Keratinocyte (primary cell): ENCODE data around the gene SLC13A3. TPM values are rescaled to one million over a fixed set of nuclear protein-coding genes. Genes with fewer than 3 reads are reported as not detected.

ENCODE experiments used
- DNase-seq: peaks from one replicate; pipeline ENCODE4 v3.0.0-alpha.2; 2011; ENCODE audit warnings: low read depth, missing footprints, low spot score
- FAIRE-seq: peaks from 2 replicates; lab custom pipeline; 2011; peaks lifted over from hg19 to GRCh38; lab: Jason Lieb, UNC
- H2AFZ ChIP-seq: 2 replicates; pipeline ENCODE4 v1.6.0; 2012; ENCODE audit warnings: low read length, control low read depth, inconsistent platforms; ENCODE audit not compliant: control insufficient read depth
- H3K27ac ChIP-seq: 2 replicates; pipeline ENCODE4 v1.5.1; 2011; ENCODE audit warnings: low read length; ENCODE audit not compliant: control insufficient read depth, insufficient read depth
- H3K27me3 ChIP-seq: 3 replicates; pipeline ENCODE4 v1.6.0; 2011; ENCODE audit warnings: low read length; ENCODE audit not compliant: control insufficient read depth, insufficient read depth; ENCODE audit errors: extremely low read depth
- H3K36me3 ChIP-seq, 2 experiments: 2 replicates in 1 of 2; 3 replicates in 1 of 2; pipeline ENCODE4 v1.5.1; 2011; ENCODE audit warnings: low read length in 2 of 2, mild to moderate bottlenecking in 1 of 2; ENCODE audit not compliant: control insufficient read depth in 2 of 2, insufficient read depth in 2 of 2; ENCODE audit errors: extremely low read depth in 1 of 2
- H3K4me1 ChIP-seq: 3 replicates; pipeline ENCODE4 v1.5.1; 2011; ENCODE audit warnings: low read length; ENCODE audit not compliant: control insufficient read depth, insufficient read depth; ENCODE audit errors: extremely low read depth
- H3K4me2 ChIP-seq: 3 replicates; pipeline ENCODE4 v1.6.0; 2011; ENCODE audit warnings: low read depth, low read length; ENCODE audit not compliant: control insufficient read depth, insufficient read depth; ENCODE audit errors: extremely low read depth
- H3K4me3 ChIP-seq, 3 experiments: fragments of 200-600 bp in 1 of 3; sonication (generic) in 1 of 3; 2 replicates in 2 of 3; 3 replicates in 1 of 3; pipeline ENCODE4 v1.5.1; 2011 to 2016; ENCODE audit warnings: low read length in 3 of 3, mild to moderate bottlenecking in 3 of 3, control low read depth in 2 of 3, inconsistent platforms in 1 of 3, low read depth in 1 of 3, mixed read lengths in 1 of 3, mixed run types in 1 of 3, moderate library complexity in 1 of 3; ENCODE audit not compliant: control insufficient read depth in 2 of 3, insufficient read depth in 2 of 3; ENCODE audit errors: extremely low read depth in 1 of 3
- H3K79me2 ChIP-seq: 2 replicates; pipeline ENCODE4 v1.6.0; 2012; ENCODE audit warnings: low read length; ENCODE audit not compliant: control insufficient read depth, insufficient read depth
- H3K9ac ChIP-seq: 3 replicates; pipeline ENCODE4 v1.6.0; 2011; ENCODE audit warnings: low read length; ENCODE audit not compliant: control insufficient read depth, insufficient read depth; ENCODE audit errors: extremely low read depth
- H3K9me1 ChIP-seq: 3 replicates; pipeline ENCODE4 v1.6.0; 2011; ENCODE audit warnings: low read length; ENCODE audit not compliant: control insufficient read depth, insufficient read depth; ENCODE audit errors: extremely low read depth
- H3K9me3 ChIP-seq: 2 replicates; pipeline ENCODE4 v1.5.1; 2012; ENCODE audit warnings: low read depth, low read length; ENCODE audit not compliant: control insufficient read depth
- H4K20me1 ChIP-seq: 3 replicates; pipeline ENCODE4 v1.6.0; 2011; ENCODE audit warnings: low read length; ENCODE audit not compliant: control insufficient read depth, insufficient read depth; ENCODE audit errors: extremely low read depth
- EZH2 ChIP-seq: IDR thresholded peaks from one replicate; pipeline ENCODE4 v1.6.1; 2012; ENCODE audit warnings: inconsistent platforms, mild to moderate bottlenecking, low read length, moderate library complexity
- dilution Hi-C: fragments of 300-500 bp; cut with MboI; formaldehyde crosslinking; loops from one replicate; pipeline ENCODE4 v1.7.0; 2020; ENCODE audit warnings: low sequenced_read_pairs; ENCODE audit not compliant: extremely low pct_ligation_motif_present
- polyA plus RNA-seq, 5 experiments: library from polyadenylated mRNA; depleted of rRNA in 3 of 5; stranded (reverse) in 3 of 5; stranded (forward) in 1 of 5; unstranded in 1 of 5; fragments of >200 nt; gene quantifications; 1 replicate in 1 of 5; 2 replicates in 3 of 5; 3 replicates in 1 of 5; pipeline versions ENCODE4 v1.2.1 to v1.2.3, GENCODE V29; 2011 to 2012; ENCODE audit warnings: missing spikeins in 2 of 5, low read depth in 1 of 5, low replicate concordance in 1 of 5
- TF ChIP-seq, protein P1 (sequence below), 3 experiments: IDR thresholded peaks in 1 of 3; conservative IDR thresholded peaks in 1 of 3; optimal IDR thresholded peaks in 1 of 3; 2 replicates in 2 of 3; 3 replicates in 1 of 3; pipeline versions ENCODE3 to v1.5.1; 2011; ENCODE audit warnings: low read length in 3 of 3, mild to moderate bottlenecking in 3 of 3, moderate library complexity in 2 of 3, control low read depth in 1 of 3, inconsistent platforms in 1 of 3; ENCODE audit not compliant: insufficient read depth in 2 of 3; ENCODE audit errors: extremely low read depth in 1 of 3

The SLC13A3 gene
- polyA plus RNA-seq, 1 donor (not counting 4 experiments of a cell fraction or from before 2014, with no cell fraction given) = 4.5 TPM

DNA sequence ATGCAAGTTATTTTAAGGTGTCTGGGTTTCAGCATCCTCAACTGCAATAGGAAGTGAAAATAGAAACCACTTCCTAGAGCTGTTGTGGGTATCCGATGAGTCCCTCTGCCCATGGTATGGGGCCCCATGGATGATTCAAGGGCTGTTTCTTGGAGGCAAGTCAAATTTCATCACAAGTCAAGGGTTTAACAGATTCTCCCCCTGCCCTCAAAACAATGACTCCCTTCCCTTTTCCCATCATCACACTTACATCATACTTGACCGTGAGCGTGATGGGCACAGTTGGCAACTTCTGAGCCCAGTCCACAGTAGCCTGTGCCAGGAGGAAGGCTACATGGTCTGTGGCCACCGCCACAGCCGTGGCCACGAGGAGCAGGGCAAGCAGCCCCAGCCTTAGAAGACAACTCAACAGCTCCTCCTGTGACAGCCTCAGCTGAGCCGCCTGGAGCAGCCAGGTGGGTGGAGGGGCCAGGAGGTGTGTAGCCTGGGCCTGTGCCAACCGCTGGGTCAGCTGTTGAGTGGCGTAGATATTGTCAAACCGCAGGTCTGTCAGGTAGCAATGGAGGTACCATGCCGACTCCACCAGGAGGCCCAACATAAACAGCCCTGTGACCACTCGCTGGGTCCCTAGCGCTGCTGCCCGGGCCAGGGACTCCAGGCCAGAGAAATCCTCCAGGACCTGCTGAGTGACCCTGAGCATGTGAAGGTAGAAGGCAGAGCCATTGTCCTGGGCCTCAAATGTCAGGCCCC lies 106.0 kb downstream of the SLC13A3 start:
- Histone ChIP-seq H4K20me1 (no peaks in the 10 kb centered on the region), H3K4me3 (no peak overlapping the region), H2AFZ (no peak overlapping the region), H3K36me3 (no peaks in the 10 kb centered on the region), H3K9ac (no peak overlapping the region), H3K79me2 (no peaks in the 10 kb centered on the region), H3K27ac (no peak overlapping the region), H3K9me3 (no peaks in the 10 kb centered on the region), H3K4me1 (no peaks in the 10 kb centered on the region), H3K4me2 (no peak overlapping the region), H3K9me1 (no peaks in the 10 kb centered on the region), H3K27me3 (peaks cover 7% of the 10 kb centered on the region)
- no peak for FAIRE-seq
- TF ChIP-seq, protein P1, sequence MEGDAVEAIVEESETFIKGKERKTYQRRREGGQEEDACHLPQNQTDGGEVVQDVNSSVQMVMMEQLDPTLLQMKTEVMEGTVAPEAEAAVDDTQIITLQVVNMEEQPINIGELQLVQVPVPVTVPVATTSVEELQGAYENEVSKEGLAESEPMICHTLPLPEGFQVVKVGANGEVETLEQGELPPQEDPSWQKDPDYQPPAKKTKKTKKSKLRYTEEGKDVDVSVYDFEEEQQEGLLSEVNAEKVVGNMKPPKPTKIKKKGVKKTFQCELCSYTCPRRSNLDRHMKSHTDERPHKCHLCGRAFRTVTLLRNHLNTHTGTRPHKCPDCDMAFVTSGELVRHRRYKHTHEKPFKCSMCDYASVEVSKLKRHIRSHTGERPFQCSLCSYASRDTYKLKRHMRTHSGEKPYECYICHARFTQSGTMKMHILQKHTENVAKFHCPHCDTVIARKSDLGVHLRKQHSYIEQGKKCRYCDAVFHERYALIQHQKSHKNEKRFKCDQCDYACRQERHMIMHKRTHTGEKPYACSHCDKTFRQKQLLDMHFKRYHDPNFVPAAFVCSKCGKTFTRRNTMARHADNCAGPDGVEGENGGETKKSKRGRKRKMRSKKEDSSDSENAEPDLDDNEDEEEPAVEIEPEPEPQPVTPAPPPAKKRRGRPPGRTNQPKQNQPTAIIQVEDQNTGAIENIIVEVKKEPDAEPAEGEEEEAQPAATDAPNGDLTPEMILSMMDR (optimal IDR thresholded peaks at IDR 0.05 in 1 of 3, IDR thresholded peaks at IDR 0.05 in 1 of 3, conservative IDR thresholded peaks at IDR 0.05 in 1 of 3; ENCODE audit: extremely low read depth in 1 of 3, insufficient read depth in 2 of 3, low read length in 3 of 3) = no peak
- TF ChIP-seq EZH2 = no peak
- dilution Hi-C loops = no loop called here
- no peak for DNase-seq

DNA sequence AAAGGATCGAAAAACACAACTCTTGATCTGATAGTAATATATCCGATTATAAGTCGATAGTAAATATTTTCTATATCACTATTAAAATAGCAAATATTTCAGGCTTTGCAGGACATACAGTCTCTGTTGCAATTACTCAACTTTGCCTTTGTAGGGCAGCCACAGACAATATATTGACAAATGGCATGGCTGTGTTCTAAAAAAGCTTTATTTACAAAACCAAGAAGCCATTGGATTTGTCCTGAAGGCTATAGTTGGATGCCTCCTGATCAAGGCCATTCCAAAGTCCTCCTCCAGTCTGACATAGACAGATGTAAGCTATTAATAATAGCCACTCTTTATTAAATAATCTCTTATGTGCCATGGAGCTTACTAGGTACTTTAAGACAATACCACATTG lies 106.7 kb downstream of the SLC13A3 start:
- no peaks in the 10 kb centered on the region for H3K79me2 ChIP-seq
- dilution Hi-C loops = no loop called here
- H2AFZ ChIP-seq = no peak overlapping the region
- H3K36me3 ChIP-seq = no peaks in the 10 kb centered on the region
- DNase-seq (no peak), FAIRE-seq (no peak)
- H3K9me1 ChIP-seq = no peaks in the 10 kb centered on the region
- TF ChIP-seq, protein P1 (optimal IDR thresholded peaks at IDR 0.05 in 1 of 3, IDR thresholded peaks at IDR 0.05 in 1 of 3, conservative IDR thresholded peaks at IDR 0.05 in 1 of 3; ENCODE audit: extremely low read depth in 1 of 3, insufficient read depth in 2 of 3, low read length in 3 of 3) = no peak
- no peak for TF ChIP-seq EZH2
- H3K4me1 ChIP-seq = no peaks in the 10 kb centered on the region
- H3K9me3 ChIP-seq = no peaks in the 10 kb centered on the region
- H3K4me3 ChIP-seq = no peak overlapping the region
- no peak overlapping the region for H3K27ac ChIP-seq
- H3K4me2 ChIP-seq = no peak overlapping the region
- no peaks in the 10 kb centered on the region for H4K20me1 ChIP-seq
- H3K27me3 ChIP-seq = peaks cover 7% of the 10 kb centered on the region
- H3K9ac ChIP-seq = no peak overlapping the region
